ENCODE results near the gene AEN. TPM values are rescaled to one million over a fixed set of nuclear protein-coding genes. Genes with fewer than 3 reads are reported as not detected.

AEN gene
- total RNA-seq, 2 experiments from 2014 or later: 40.7 to 43.7 TPM

GRCh38 chr15:88603885-88604284 lies 17.3 kb upstream of the AEN start:
- Histone ChIP-seq H3K4me3 (ENCODE audit: low read length) (no peak overlapping the region), H3K36me3 (ENCODE audit: insufficient read depth, low read length) (no peaks in the 10 kb centered on the region), H3K27me3 (ENCODE audit: control insufficient read depth in 1 of 2, insufficient read depth in 2 of 2, low read length in 2 of 2) (peaks cover 58 to 61% of the 10 kb centered on the region in 2 experiments), H3K9me3 (ENCODE audit: control insufficient read depth in 1 of 2, insufficient read depth in 1 of 2, low read length in 2 of 2) (peaks cover 0 to 27% of the 10 kb centered on the region in 2 experiments), H3K4me1 (ENCODE audit: insufficient read depth, low read length) (peaks cover 21% of the 10 kb centered on the region), H3K27ac (ENCODE audit: low read depth in 1 of 2, low read length in 2 of 2) (no peak overlapping the region)
- intact Hi-C loops (cut with DNase I, micrococcal nuclease): no loop called here
- ChIA-PET POLR2A (no interaction called here), CTCF (interaction anchor here (1.2 kb wide), 1 partner anchor 20 kb away, joined by 3 read pairs; no protein-coding TSS in a partner anchor)
- Mint-ChIP-seq H3K27me3 (peaks cover 91% of the 10 kb centered on the region), H3K9me3 (no peaks in the 10 kb centered on the region), H3K36me3 (ENCODE audit: low read depth) (no peaks in the 10 kb centered on the region), H3K27ac (no peak overlapping the region), H3K4me1 (ENCODE audit: low read depth) (peaks cover 17% of the 10 kb centered on the region), H3K4me3 (no peak overlapping the region)
- no peak for DNase-seq
- ATAC-seq (ENCODE audit: poor library complexity): no peak
- no peak for TF ChIP-seq CTCF (IDR thresholded peaks at IDR 0.05)

GRCh38 chr15:88604381-88605188 lies 16.6 kb upstream of the AEN start:
- POLR2A ChIA-PET: no interaction called here
- Mint-ChIP-seq H3K4me1 (ENCODE audit: low read depth) (peaks cover 17% of the 10 kb centered on the region), H3K4me3 (no peak overlapping the region), H3K36me3 (ENCODE audit: low read depth) (no peaks in the 10 kb centered on the region), H3K9me3 (no peaks in the 10 kb centered on the region), H3K27ac (no peak overlapping the region), H3K27me3 (peaks cover 96% of the 10 kb centered on the region)
- TF ChIP-seq CTCF (IDR thresholded peaks at IDR 0.05): no peak
- Histone ChIP-seq H3K4me3 (ENCODE audit: low read length) (peak overlapping the region; percentile 12), H3K9me3 (ENCODE audit: control insufficient read depth in 1 of 2, insufficient read depth in 1 of 2, low read length in 2 of 2) (peaks cover 0 to 27% of the 10 kb centered on the region in 2 experiments), H3K36me3 (ENCODE audit: insufficient read depth, low read length) (no peaks in the 10 kb centered on the region), H3K27ac (ENCODE audit: low read depth in 1 of 2, low read length in 2 of 2) (no peak overlapping the region), H3K4me1 (ENCODE audit: insufficient read depth, low read length) (peaks cover 21% of the 10 kb centered on the region), H3K27me3 (ENCODE audit: control insufficient read depth in 1 of 2, insufficient read depth in 2 of 2, low read length in 2 of 2) (peaks cover 64 to 68% of the 10 kb centered on the region in 2 experiments)
- CTCF ChIA-PET: interaction anchor here (1.2 kb wide), 1 partner anchor 20 kb away, joined by 3 read pairs; no protein-coding TSS in a partner anchor
- no peak for ATAC-seq (ENCODE audit: poor library complexity)
- intact Hi-C loops (cut with DNase I, micrococcal nuclease): no loop called here
- DNase-seq: no peak

GRCh38 chr15:88605189-88606069 lies 15.7 kb upstream of the AEN start:
- Histone ChIP-seq H3K4me3 (ENCODE audit: low read length) (no peak overlapping the region), H3K36me3 (ENCODE audit: insufficient read depth, low read length) (no peaks in the 10 kb centered on the region), H3K27ac (ENCODE audit: low read depth in 1 of 2, low read length in 2 of 2) (no peak overlapping the region), H3K4me1 (ENCODE audit: insufficient read depth, low read length) (peaks cover 21% of the 10 kb centered on the region), H3K27me3 (ENCODE audit: control insufficient read depth in 1 of 2, insufficient read depth in 2 of 2, low read length in 2 of 2) (peaks cover 63 to 77% of the 10 kb centered on the region in 2 experiments), H3K9me3 (ENCODE audit: control insufficient read depth in 1 of 2, insufficient read depth in 1 of 2, low read length in 2 of 2) (peaks cover 0 to 27% of the 10 kb centered on the region in 2 experiments)
- H3K9me3 Mint-ChIP-seq: no peaks in the 10 kb centered on the region
- H3K27me3 Mint-ChIP-seq: peaks cover 96% of the 10 kb centered on the region
- no peak for TF ChIP-seq CTCF (IDR thresholded peaks at IDR 0.05)
- H3K36me3 Mint-ChIP-seq (ENCODE audit: low read depth): no peaks in the 10 kb centered on the region
- POLR2A ChIA-PET: no interaction called here
- H3K27ac Mint-ChIP-seq: no peak overlapping the region
- ATAC-seq (ENCODE audit: poor library complexity): peak; percentile 73
- peak overlapping the region; percentile 34 for H3K4me3 Mint-ChIP-seq
- H3K4me1 Mint-ChIP-seq (ENCODE audit: low read depth): peaks cover 17% of the 10 kb centered on the region
- intact Hi-C loops (cut with DNase I, micrococcal nuclease): no loop called here
- CTCF ChIA-PET: no interaction called here
- DNase-seq: peak in 12 of 14 experiments; percentile 31 to 72 (median 41)
